Hypothalamus (tissue), 51 donors: ENCODE measurements around the gene FURIN.
A peak's percentile ranks its signal among the peaks of the same experiment; 100 is the strongest.
"Not testable (repeated sequence)": the region's sequence is repeated elsewhere in the genome, so short reads cannot be mapped to it uniquely, and the experiment has no call there.

Experiments used
- DNase-seq, 51 donors: peaks; one replicate each; lab custom pipeline; 2025; lab: John Stamatoyannopoulos, UW

FURIN gene

DNA sequence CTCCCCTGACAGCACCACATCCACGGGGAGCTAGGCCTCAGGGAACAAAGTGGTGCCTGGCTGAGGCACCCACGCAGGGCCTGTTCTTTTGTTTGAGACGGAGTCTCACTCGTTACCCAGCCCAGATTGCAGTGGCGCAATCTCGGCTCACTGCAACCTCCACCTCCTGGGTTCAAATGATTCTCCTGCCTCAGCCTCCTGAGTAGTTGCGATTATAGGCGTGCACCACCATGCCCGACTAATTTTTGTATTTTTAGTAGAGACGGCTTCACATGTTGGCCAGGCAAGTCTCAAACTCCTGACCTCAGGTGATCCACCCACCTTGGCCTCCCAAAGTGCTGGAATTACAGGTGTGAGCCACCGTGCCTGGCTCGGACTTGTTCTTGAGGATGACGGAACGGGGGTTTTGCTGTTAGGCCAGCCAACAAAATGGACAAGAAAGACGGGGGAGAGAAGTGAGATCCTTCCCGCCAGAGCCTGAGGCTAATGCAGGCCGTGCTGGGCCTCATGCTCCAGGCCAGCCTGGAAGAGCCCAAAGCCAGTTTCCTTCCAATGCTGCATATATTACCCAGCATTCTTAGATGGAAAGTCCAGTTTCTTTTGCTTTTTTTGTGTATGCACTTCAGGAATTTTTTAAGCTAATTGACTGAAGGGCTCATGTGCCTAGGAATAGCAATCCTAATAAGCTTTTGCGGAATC is 28.1 kb upstream of the FURIN start:
- DNase-seq = no peak

DNA sequence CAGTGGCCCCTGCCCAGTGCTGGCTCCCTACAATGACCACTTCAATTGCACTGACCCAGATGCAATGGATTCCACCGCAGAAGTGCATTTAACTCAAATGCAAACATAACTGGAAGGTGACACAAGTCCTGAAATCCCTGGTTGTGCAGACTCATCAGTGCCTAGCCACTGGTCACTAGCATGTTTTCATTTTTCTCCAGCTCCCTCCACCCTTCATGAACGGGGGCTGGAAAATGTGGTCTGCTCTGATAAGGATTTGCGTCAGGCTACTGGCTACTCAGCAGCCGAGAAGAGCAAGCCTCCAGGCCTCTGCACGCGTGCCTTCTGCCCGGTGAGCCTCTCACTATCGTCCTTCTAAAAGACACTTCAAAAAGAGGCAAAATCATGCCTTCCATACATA is 27.4 kb upstream of the FURIN start:
- DNase-seq = no peak

DNA sequence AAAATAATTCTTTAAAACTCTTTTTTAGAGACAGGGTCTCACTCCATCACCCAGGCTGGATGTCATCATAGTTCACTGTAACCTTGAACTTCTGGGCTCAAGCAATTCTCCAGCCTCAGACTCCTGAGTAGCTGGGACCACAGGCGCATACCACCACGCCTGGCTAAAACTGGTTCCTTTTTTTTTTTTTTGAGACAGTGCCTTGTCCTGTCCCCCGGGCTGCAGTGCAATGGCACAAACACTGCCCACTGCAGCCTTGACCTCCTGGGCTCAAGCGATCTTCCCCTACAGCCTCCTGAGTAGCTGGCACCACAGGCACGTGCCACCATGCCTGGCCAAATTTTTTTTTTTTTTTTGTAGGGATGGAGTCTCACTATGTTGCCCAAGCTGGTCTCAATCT is 23.7 kb upstream of the FURIN start:
- no peak for DNase-seq

DNA sequence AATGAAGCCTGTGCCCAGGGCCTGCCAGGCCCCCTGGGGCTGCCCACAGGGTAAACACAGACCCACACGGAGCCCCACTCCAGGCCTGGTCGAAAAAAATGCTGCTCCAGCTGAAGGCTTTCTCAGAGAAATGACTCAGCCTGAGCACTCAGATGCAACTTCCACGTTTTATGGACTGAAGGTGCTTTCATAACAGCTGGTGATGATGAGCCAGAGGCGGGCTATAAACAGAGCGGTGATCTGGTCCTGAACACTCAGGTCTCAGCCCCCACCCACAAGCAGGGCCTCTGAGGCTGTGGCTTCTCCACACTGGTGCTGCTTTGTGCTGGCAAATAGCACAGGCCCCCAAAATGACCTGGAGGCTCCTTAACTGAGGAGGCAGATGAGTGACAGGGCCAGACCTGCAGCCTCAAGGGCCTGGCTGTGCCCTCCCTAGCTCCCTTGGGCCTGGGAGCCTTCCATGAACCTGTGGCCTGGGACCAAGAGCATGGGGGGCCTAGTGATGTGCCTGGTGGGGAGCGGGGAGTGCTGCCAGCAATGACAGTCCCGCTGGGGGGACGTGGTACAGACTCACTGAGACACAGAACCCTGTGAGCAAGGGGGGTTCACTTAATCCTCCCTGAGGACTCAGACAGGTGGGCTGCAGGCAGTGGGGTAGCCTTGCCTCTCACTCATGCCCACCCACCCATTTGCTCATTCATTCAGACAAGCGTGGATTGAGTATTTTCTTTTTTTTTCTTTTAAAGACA is 23.0 kb upstream of the FURIN start:
- peak in 1 of 51 donors; percentile 35 for DNase-seq

DNA sequence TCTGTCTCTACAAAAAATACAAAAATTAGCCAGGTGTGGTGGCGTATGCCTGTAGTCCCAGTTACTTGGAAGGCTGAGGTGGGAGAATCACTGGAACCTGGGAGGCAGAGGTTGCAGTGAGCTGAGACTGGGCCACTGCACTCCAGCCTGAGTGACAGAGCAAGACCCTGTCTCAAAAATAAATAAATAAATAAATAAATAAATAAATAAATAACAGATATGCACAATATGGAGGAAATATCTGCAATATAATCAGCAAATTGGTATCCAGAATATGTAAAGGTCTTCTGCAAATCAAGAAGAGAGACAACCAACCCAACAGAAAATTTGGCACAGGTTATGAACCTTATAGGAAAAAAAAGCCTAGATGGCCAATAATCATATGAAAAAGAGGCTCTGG is 19.0 kb upstream of the FURIN start:
- not testable (repeated sequence) for DNase-seq

DNA sequence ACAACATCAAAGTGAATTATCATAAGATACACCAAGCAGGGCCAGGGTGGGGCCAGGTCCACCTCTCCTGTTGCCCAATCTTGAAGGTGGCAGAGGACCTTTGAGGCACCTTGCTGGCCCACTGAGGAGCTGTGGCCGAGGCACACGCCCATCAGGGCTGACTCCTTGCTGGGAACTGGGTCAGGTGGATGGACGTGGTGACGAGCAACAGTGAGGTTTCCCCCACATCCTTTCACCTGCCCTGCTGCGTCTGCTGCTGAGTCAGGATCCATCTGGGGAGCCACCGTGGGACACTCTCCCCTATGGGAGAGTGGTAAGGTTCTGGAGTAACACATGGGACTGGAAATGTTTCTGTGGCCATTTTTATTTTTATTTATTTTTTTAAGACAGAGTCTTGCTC is 17.3 kb upstream of the FURIN start:
- DNase-seq = no peak

DNA sequence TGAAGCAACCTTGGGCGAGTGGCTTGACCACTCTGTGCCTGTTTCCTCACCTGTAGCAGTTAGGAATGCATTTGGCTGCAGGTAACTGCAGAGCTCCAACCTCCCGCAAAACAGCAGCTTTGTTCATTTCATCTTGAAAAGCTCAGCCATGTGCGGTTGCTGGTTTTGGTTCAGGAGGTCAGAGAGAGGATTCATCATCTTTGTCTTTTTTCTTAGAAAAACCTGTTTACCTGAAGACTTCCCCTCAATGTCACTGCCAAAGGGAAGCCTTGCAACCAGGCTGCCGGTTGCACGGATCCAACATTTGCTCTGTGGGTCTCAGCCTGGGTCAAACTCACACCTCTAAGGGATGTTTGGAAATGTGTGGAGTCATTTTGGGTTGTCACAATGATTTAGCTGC is 16.4 kb upstream of the FURIN start:
- DNase-seq = no peak

DNA sequence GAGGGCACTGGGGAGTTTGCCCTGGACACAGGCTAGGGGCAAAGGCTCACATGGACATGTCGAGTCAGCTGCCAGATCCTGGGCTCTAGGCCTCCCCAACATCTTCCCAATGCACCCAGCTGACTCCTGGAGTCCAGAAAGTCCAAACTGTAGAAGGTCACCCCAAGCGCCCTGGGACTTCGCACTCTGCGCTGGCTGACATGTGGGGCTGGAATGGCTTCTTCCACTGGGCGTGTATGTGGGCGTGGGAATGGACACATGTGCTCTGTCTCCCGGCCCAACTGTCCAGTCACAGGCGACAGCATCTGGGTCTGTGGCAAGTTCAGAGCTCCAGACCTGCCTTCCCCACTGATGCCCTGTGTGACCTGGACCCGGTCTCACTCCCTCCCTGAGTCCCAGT is 13.2 kb upstream of the FURIN start:
- no peak for DNase-seq

DNA sequence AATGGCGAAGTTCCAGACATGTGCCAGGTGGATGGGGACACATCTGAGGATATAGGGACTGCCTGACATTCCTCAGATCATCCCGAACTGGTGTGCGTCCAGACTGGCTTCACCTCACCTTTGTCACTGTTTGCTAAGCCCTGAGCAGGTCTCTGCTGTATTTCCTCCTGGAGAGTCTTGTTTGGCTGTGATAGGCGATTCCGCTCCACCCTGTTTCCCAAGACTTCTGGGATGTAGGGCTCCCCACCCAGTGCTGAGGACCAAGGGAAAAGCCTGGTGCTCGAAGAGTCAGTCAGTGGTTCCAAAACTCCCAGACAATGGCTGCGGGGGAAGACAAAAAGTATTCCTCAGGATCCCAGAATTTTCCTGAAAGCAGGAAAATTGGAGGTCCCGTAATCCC is 11.1 kb upstream of the FURIN start:
- DNase-seq = no peak

DNA sequence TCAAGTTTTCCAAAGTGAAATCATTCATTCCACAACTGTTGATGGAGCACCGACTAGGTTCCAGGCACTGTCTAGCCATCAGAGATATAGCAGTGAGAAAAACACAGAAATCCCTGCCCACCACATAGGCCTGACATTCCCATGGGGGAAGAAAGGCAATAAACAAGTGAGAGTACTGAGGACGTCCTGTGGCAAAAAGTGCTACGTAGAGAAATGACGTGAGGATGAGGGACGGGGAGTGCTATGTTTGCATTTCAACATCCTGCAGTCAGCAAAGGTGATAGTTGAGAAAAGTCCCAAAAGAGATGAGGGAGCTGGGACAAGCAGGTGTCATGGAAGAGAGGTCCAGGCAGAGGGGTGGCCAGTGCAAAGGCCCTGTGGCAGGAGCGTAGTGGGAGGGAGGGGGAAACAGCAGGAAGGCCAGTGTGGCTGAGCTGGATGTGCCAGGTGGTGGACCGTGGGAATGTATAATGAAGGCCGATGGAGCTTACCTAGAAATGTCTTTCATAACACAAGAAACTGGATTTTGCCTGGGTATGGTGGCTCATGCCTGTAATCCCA is 10.4 kb upstream of the FURIN start:
- DNase-seq = no peak

DNA sequence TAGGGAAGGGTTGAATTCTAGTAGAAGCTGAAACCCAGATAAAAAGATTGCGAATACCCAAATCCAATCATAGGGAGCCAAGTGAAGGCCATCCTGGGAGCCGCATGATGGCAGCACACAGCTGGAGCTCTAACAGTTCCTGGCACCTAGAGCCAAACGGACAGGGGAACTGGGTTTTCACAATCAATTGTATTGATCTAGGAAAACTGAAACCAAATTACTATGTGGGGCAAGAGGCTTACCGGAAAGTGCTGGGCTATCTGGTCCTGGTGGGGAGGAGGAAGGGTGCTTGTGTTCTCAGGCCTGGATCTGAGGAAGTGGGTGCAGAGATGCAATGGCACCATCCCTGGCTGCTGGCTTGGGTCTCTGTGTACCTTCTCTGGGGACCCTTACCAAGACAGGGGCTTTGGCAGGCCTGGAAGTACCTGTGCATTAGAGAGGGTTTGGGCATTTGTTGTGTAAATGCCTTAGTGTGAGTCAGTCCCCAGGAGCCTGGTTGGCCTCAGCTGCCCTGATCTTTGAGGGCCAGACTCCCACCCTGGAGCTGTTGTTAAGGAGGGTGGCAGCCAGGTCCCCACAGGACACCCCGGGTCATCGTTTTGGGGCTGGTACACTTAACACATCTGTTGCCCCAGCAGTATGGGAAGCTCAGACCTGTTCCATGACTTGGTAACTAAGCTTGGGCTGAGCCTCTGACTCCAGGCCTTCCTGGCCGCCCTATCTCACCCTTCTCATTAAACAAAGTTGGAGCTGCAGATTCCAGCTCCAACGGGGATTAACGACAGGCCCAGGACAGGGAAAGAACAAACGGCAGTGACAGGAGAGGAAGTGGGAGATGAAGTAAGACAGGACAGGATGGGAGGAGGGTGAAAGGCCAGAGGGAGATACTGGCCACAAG is 8.9 kb upstream of the FURIN start:
- DNase-seq = no peak

DNA sequence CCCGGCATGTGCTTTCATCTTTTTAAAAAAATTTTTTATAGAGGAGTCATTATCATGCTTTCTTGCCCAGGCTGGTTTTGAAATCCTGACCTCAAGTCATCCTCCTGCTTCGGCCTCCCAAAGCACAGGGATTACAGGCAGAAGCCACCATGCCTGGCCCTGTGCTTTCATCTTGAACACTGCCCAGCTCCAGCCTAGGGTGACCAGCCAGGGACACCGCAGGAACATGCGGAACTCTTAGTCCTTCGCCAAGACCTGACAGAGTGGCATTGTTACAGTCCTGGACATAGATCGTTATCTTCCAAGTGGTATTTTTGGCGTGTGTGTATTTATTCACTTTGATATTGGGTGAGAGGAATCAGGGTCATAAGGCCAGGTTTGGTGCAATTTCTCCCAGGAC is 7.9 kb upstream of the FURIN start:
- DNase-seq = no peak

DNA sequence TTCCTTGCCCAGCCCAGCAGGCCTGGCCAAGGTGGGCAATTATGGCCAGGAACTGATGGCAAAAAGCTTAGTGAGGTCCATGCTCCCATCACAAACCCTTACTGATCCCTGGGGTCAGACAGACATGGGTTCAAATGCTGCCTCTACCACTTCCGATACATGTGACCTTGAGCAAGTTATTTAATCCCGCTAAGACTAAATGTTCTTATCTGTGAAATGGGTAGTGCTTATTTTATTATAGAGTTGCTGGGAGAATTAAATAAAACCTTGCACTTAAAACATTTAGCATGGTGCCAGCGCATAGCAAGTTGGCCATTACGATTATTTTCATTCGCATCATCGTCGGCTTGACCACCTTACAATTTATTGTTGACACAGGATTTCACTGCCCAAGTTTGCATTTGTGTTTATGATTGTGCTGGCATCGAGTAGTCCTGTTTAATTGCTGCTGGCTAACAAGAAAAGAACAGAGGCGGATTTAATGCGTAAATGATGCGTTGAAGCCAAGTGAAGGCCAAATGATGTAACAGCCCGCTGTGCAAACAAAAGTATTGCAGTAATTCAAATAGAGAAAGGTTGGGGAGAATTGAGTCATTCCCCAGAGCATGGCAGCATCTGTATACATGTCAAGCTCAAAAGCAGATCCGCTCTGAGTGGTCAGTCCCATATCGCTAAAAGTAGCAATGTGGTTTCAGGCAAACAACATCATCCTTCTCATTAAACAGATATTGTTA is 7.3 kb upstream of the FURIN start:
- DNase-seq = no peak

DNA sequence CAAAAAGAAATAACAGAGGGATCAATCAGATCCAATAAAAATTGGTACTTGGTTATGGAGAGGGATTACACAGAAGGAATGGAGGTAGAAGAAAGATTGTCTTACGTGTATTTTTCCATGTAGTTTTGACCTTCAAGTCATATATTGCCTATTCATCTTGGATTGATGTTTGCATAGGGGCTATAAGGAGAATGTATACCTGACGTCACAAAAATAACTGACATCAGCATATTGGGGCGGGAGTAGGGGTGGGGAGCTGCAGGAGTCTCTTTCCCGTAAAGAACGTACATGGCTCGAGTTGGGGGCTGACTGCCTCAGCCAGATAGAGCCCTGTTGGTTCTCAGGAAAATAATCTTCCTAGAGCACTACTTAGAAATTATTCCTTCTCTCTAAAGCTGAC is 5.9 kb upstream of the FURIN start:
- DNase-seq = no peak

DNA sequence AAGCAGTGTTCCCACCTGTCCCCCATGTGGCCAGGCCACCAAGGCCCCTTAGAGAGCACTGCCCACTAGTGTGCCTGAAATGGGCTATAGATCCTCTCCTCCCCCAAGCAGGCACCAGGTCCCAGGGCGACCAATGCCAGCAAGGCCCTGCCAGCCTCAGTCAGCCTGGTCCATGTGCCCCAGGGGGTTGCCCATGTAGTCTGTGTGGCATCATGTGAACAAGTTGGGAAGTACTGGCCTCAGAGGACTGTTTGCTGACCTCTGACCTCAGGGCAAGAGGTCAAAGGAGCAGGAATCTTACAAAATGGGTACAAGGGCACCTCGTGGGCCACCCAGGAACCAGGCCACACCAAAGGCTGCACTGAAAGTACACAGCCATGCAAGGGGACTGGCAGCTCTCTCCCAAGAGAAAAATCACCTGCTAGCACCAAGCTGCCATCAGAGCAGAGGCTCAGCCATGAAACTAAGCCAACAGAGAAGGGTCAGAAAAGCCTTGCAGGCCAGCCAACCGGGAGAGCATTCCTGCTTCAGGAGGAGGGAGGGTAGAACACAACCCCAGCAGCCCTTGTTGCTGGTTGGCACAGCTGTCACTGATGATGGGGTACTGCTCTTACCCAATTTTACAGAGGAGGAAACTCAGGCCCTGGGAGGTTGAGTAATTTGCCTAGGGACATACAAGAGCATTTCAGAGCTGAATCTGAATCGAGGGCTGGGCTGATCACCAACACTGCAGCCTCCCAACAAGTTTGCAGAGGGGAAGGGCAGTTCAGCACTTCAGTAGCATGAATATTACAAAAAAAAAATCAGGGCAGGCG is 5.2 kb upstream of the FURIN start:
- DNase-seq = peak in 1 of 51 donors; percentile 16

DNA sequence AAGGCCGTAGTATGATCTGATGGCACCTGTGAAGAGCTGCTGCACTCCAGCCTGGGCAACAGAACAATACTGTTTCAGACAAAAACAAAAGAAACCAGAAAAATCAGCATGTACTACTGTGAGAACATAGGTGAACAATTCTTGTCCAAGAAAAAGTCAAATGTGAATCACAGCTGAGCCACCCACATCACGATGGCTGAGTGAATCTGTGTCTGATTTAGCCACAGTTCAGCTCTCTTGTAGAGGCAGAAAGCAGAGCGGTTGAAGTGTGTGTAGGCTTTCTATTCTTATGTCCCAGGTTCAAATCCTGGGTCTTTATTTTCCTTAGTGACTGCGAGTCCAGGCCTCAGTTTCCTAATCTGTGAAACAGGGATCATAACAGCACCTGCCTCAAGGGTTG is 4.4 kb upstream of the FURIN start:
- DNase-seq = peak in 1 of 51 donors; percentile 27

DNA sequence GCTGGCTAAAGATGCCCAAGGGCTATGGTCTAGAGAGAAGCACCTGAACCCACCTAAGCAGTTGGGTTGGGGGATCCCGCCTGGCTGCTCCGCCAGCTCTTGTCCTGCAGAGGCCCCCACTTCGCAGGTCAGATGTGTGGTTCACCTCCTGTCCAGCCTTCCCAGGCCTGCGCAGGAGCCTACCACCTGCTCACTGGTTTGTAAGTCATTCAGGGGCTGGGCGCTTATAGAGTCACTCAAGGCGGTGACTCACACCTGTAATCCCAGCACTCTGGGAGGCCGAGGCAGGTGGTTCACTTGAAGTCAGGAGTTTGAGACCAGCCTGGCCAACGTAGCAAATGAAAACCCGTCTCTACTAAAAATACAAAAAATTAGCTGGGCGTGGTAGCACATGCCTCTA is 3.9 kb upstream of the FURIN start:
- DNase-seq = no peak

DNA sequence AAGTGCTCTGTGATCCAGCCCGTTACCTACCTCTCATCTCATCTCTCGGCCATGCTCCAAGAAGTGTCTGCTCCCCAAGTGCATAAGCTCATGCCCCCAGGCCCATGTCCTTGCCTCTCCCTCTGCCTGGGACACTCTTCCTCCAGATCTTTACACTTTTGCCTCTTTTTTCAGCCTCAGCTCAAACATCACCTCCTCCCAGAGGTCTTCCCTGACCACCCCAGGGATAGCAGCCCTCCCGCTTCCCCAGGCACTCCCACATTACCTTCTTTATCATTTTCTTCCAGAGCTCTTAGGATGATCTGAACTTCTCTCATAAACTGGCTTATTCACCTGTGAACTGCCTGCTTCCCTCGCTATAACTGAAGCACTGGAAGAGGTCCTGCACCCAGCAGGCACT is 2.7 kb upstream of the FURIN start:
- no peak for DNase-seq

DNA sequence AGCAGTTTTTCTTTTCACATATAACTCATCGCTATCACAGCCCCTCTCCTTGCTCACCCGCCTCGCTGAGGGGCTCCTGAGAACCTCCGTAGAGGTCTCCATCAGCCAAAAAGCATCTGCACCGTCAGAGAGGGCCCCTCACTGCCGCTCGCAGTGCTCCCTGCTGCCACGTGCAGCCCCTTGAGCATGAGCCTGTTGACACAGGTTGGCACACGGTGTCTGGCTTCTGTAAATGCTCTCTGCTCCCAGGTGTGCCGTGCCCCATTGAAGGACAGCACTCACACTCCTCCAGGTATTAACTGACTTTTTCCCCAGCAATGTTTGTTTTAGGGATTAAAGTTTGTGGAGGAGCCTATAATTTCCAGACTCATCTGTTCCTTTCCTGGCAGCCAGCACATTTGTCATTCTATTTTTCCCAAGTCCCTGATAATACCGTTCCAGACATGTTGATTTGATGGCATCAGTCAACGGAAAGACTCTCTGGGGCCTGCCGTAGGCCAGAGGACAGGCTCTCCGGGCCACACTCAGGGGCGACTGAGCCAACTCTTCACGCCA is 2.1 kb upstream of the FURIN start:
- DNase-seq = no peak
